ENCODE measurements around the gene UQCRH.
"Not testable (repeated sequence)": the region's sequence is repeated elsewhere in the genome, so short reads cannot be mapped to it uniquely, and the experiment has no call there.

UQCRH gene

DNA sequence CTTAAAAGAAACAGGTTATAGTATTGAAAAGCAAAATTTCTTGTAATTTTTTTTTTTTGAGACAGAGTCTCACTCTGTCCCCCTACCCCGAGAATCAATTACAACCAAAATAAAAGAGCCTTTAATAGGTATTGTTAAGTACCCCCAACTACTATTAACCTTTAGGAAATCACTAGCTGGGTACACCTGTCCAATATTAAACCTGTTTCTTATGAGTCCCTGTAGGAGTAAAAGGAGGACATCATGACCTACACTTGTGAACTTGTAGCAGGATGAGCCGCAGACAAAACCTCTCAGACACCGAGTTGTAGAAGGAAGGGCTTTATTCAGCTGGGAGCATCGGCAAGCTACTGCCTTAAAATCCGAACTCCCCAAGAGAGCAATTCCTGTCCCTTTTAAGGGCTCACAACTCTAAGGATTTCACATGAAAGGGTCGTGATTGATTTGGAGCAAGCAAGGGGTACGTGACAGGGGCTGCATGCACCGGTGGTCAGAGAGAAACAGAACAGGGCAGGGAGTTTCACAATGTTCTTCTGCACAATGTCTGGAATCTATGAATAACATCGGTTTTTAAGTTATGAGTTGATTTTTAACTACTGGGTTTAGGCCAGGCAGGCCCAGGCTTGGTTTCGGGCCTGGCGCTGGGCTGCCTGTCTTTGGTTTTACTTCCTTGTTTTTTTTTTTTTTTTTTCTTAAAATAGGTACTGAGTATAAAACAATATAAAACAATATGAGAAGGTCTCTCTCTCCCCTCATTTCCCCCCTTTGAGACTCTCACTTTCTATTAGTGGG is 22.0 kb downstream of the UQCRH start:
- not testable (repeated sequence) for H3K27me3 ChIP-seq (ENCODE audit: control insufficient read depth, insufficient read depth, low read length); H3K27ac ChIP-seq (ENCODE audit: low read length); H3K36me3 ChIP-seq (ENCODE audit: control insufficient read depth, low read depth, low read length); H3K9ac ChIP-seq (ENCODE audit: low read length); H3K4me3 ChIP-seq (ENCODE audit: low read length); H3K9me3 ChIP-seq (ENCODE audit: control insufficient read depth, low read depth, low read length); H3K4me1 ChIP-seq (ENCODE audit: control insufficient read depth, low read depth, low read length)

DNA sequence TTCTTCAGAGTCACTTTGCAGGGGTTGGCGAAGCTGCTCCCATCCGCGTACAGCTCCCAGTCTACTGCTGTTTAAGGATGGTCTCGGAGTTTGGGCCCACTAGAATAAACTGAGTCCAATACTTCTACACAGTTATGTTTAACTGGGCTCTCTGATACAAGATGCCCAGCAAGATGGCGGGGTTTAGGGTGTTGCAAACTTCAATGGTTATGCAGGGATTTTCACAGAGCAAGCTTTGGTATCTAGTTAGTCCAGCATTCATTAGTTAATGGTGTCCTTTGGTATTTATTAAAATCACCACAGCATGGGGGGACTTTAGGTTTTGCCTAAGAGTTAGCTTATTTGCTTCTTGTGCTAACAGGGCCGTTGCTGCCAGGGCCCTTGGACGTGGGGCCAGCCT is 24.7 kb downstream of the UQCRH start:
- not testable (repeated sequence) for H3K4me1 ChIP-seq (ENCODE audit: control insufficient read depth, low read depth, low read length); H3K9ac ChIP-seq (ENCODE audit: low read length); H3K4me3 ChIP-seq (ENCODE audit: low read length); H3K27me3 ChIP-seq (ENCODE audit: control insufficient read depth, insufficient read depth, low read length); H3K36me3 ChIP-seq (ENCODE audit: control insufficient read depth, low read depth, low read length); H3K27ac ChIP-seq (ENCODE audit: low read length); H3K9me3 ChIP-seq (ENCODE audit: control insufficient read depth, low read depth, low read length)

DNA sequence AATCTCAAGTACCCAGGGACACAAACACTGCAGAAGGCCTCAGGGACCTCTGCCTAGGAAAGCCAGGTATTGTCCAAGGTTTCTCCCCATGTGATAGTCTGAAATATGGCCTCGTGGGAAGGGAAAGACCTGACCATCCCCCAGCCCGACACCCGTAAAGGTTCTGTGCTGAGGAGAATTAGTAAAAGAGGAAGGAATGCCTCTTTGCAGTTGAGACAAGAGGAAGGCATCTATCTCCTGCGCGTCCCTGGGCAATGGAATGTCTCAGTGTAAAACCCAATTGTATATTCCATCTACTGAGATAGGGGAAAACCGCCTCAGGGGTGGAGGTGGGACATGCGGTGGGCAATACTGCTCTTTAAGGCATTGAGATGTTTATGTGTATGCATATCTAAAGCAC is 26.3 kb downstream of the UQCRH start:
- H3K27me3 ChIP-seq (ENCODE audit: control insufficient read depth, insufficient read depth, low read length); H3K4me1 ChIP-seq (ENCODE audit: control insufficient read depth, low read depth, low read length); H3K4me3 ChIP-seq (ENCODE audit: low read length); H3K9ac ChIP-seq (ENCODE audit: low read length); H3K36me3 ChIP-seq (ENCODE audit: control insufficient read depth, low read depth, low read length); H3K27ac ChIP-seq (ENCODE audit: low read length); H3K9me3 ChIP-seq (ENCODE audit: control insufficient read depth, low read depth, low read length): not testable (repeated sequence)

DNA sequence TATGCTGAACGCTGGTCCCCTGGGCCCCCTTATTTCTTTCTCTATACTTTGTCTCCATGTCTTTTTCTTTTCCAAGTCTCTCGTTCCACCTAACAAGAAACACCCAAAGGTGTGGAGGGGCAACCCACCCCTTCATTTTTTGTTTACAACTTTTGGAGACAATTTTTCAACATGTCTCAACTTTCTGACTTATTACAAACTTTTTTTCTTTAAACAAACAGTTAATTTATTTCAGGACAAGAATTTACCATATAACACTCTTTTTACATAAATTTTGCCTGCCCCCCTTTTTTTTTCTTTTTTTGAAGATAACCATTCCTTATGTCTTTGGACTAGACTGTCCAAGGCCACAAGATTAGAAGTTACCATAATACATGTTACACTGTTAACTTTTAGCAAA is 26.9 kb downstream of the UQCRH start:
- not testable (repeated sequence) for H3K4me3 ChIP-seq (ENCODE audit: low read length); H3K9ac ChIP-seq (ENCODE audit: low read length); H3K36me3 ChIP-seq (ENCODE audit: control insufficient read depth, low read depth, low read length); H3K4me1 ChIP-seq (ENCODE audit: control insufficient read depth, low read depth, low read length); H3K9me3 ChIP-seq (ENCODE audit: control insufficient read depth, low read depth, low read length); H3K27me3 ChIP-seq (ENCODE audit: control insufficient read depth, insufficient read depth, low read length); H3K27ac ChIP-seq (ENCODE audit: low read length)

DNA sequence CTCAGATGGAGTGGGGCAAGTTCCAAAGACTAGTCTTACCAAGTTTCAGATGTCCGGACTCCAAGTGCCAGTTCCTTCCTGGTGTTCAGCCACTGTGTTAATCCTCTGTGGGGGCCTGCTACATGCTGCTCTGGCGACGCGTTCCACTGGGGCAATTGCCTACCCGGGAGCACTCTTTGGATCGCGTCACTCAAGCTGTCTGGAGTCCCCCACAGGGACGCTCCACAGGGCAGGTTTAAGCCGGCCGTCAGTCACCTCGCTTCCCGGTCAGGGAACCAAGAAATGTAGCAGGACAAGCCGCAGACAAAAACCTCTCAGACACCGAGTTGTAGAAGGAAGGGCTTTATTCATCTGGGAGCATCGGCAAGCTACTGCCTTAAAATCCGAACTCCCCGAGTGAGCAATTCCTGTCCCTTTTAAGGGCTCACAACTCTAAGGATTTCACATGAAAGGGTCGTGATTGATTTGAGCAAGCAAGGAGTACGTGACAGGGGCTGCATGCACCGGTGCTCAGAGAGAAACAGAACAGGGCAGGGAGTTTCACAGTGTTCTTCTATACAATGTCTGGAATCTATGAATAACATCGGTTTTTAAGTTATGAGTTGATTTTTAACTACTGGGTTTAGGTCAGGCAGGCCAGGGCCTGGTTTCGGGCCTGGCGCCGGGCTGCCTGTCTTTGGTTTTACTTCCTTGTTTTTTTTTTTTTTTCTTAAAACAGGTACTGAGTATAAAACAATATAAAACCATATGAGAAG is 28.5 kb downstream of the UQCRH start:
- not testable (repeated sequence) for H3K27ac ChIP-seq (ENCODE audit: low read length); H3K4me1 ChIP-seq (ENCODE audit: control insufficient read depth, low read depth, low read length); H3K36me3 ChIP-seq (ENCODE audit: control insufficient read depth, low read depth, low read length); H3K9me3 ChIP-seq (ENCODE audit: control insufficient read depth, low read depth, low read length); H3K4me3 ChIP-seq (ENCODE audit: low read length); H3K27me3 ChIP-seq (ENCODE audit: control insufficient read depth, insufficient read depth, low read length); H3K9ac ChIP-seq (ENCODE audit: low read length)

DNA sequence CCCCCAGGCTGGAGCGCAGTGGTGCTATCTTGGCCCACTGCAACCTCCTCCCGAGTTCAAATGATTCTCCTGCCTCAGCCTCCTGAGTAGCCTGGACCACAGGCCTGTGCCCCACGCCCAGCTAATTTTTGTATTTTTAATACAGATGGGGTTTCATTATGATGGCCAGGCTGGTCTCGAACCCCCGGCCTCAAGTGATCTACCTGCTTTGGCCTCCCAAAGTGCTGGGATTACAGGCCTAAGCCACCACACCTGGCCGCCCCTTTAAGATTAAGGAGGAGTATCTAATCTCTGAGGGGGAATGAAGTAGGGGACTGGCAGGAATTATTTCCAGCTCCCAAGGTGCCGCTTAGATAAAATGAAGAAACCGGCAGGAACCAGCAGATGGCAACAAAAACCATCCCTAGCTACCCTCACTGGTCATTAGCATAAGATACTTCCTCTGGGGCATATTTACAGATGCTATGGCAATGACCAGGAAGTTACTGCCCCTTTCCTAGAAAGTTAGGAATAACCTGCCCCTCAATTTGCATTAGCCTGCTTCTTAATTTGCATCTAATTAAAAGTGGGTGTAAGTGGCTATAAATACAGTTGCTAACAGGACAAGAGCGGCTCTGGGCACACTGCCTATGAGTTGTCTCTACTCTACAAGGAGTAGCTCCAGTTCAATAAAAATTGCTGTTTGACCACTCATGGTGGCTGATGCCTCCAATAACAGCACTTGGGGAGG is 30.0 kb downstream of the UQCRH start:
- no peaks in the 10 kb centered on the region for H3K9me3 ChIP-seq (ENCODE audit: control insufficient read depth, low read depth, low read length)
- peaks cover 3% of the 10 kb centered on the region for H3K4me1 ChIP-seq (ENCODE audit: control insufficient read depth, low read depth, low read length)
- H3K9ac ChIP-seq (ENCODE audit: low read length), result no peak overlapping the region
- H3K27me3 ChIP-seq (ENCODE audit: control insufficient read depth, insufficient read depth, low read length), result no peaks in the 10 kb centered on the region
- no peaks in the 10 kb centered on the region for H3K36me3 ChIP-seq (ENCODE audit: control insufficient read depth, low read depth, low read length)
- H3K27ac ChIP-seq (ENCODE audit: low read length), result no peak overlapping the region
- no peak overlapping the region for H3K4me3 ChIP-seq (ENCODE audit: low read length)

DNA sequence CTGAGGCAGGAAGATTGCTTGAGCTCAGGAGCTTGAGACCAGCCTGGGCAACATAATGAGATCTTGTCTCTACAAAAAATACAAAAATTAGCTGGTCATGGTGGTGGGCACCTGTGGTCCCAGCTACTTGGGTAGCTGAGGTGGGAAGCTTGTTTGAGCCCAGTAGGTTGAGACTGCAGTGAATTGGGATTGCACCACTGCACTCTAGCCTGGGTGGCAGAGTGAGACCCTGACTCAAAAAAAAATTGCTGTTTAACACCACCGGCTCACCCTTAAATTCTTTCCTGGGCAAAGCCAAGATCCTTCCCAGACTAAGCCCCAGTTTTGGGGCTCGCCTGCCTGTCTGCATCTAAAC is 30.5 kb downstream of the UQCRH start:
- H3K4me1 ChIP-seq (ENCODE audit: control insufficient read depth, low read depth, low read length), result peaks cover 3% of the 10 kb centered on the region
- no peak overlapping the region for H3K9ac ChIP-seq (ENCODE audit: low read length)
- H3K4me3 ChIP-seq (ENCODE audit: low read length), result no peak overlapping the region
- no peaks in the 10 kb centered on the region for H3K36me3 ChIP-seq (ENCODE audit: control insufficient read depth, low read depth, low read length)
- no peaks in the 10 kb centered on the region for H3K9me3 ChIP-seq (ENCODE audit: control insufficient read depth, low read depth, low read length)
- H3K27ac ChIP-seq (ENCODE audit: low read length), result no peak overlapping the region
- no peaks in the 10 kb centered on the region for H3K27me3 ChIP-seq (ENCODE audit: control insufficient read depth, insufficient read depth, low read length)

DNA sequence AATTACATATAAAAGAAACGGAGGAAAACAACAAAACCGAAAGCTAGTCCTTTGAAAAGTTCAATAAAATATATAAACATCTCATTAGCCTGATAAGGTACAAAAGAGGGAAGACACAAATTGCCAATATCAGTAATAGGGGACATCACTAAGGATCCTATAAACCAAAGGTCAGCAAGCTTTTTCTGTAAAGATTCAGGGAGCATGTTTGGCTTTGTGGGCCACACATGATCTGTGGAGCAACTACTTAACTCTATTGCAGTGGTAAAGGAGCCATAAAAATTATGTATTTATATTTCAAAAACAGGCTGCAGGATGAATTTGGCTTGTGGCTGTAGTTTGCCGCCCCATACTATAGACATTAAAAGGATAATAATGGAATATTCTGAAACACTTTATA is 31.6 kb downstream of the UQCRH start:
- no peaks in the 10 kb centered on the region for H3K36me3 ChIP-seq (ENCODE audit: control insufficient read depth, low read depth, low read length)

DNA sequence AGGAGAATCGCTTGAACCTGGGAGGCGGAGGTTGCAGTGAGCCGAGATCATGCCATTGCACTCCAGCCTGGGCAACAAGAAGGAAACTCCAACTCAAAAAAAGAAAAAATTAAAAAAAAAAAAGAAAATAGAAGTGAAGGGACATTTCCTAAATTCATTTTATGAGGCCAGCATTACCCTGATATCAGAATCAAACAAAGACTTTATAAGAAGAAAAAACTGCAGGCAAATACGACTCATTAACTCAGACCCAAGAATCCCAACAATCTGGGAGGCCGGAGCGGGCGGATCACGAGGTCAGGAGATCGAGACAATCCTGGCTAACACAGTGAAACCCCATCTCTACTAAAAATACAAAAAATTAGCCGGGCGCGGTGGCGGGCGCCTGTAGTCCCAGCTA is 33.9 kb downstream of the UQCRH start:
- H3K27ac ChIP-seq (ENCODE audit: low read length); H3K27me3 ChIP-seq (ENCODE audit: control insufficient read depth, insufficient read depth, low read length); H3K4me1 ChIP-seq (ENCODE audit: control insufficient read depth, low read depth, low read length); H3K4me3 ChIP-seq (ENCODE audit: low read length); H3K9me3 ChIP-seq (ENCODE audit: control insufficient read depth, low read depth, low read length); H3K9ac ChIP-seq (ENCODE audit: low read length); H3K36me3 ChIP-seq (ENCODE audit: control insufficient read depth, low read depth, low read length): not testable (repeated sequence)

More for the DNA sequence above, 31.6 kb downstream of the UQCRH start:
- Histone ChIP-seq H3K9ac (ENCODE audit: low read length) (no peak overlapping the region), H3K4me3 (ENCODE audit: low read length) (no peak overlapping the region), H3K9me3 (ENCODE audit: control insufficient read depth, low read depth, low read length) (no peaks in the 10 kb centered on the region), H3K27ac (ENCODE audit: low read length) (no peak overlapping the region), H3K27me3 (ENCODE audit: control insufficient read depth, insufficient read depth, low read length) (no peaks in the 10 kb centered on the region), H3K4me1 (ENCODE audit: control insufficient read depth, low read depth, low read length) (peaks cover 3% of the 10 kb centered on the region)

DNA sequence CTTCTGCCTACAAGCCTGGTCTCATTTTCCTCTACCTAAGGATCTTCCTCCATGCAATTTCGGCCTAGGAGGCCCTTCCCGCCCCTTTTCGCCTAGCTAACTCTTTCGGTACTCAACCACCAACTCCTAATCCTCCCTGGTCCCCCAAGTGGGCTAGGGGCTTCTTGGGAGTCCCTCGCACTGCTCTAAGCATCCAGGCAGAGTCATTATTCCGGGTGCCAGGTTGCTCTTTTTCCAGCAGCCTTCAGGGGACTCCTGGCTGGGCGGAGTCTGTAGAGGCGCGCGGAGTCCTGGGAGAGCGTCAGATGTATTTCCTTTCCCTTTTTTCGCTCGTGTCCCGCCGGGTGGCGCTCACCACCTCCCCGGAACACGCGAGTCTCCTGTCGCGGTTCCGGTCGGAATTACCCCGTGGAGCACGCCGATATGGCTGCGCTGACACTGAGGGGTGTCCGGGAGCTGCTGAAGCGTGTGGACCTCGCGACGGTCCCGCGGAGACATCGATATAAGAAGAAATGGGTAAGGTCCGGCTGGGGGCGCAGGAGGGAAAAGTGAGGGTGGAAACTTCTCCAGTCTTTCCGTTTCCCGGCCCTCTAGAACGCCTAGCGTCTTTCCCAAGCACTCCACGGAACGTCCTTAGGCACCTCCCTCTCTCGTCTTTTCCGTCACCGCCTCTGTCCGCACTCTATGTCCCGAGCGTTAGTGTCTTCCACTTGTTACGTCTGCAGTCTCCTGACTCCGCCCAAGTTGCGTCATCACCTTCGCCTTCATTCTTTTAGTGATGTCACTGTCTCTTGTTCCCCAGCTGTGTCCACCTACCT is 37.1 kb downstream of the UQCRH start, which contains the start of gene NSUN4:
Gene NSUN4, plus strand, starts transcription at position 404 of the 818 bp plus-strand sequence. Its CDS starts 20 bp downstream, at position 424.
- Histone ChIP-seq H3K9me3 (ENCODE audit: control insufficient read depth, low read depth, low read length) (no peaks in the 10 kb centered on the region), H3K4me1 (ENCODE audit: control insufficient read depth, low read depth, low read length) (peaks cover 3% of the 10 kb centered on the region), H3K27ac (ENCODE audit: low read length) (peak within 1 kb of the TSS; percentile 96), H3K4me3 (ENCODE audit: low read length) (peak within 1 kb of the TSS; percentile 94), H3K9ac (ENCODE audit: low read length) (peak within 1 kb of the TSS; percentile 87), H3K27me3 (ENCODE audit: control insufficient read depth, insufficient read depth, low read length) (no peaks in the 10 kb centered on the region), H3K36me3 (ENCODE audit: control insufficient read depth, low read depth, low read length) (peaks cover 10% of the 10 kb centered on the region)
